IMR-90 (cell line): Measurements from ENCODE around the gene SEMG1. TPM values are rescaled to one million over a fixed set of nuclear protein-coding genes. Genes with fewer than 3 reads are reported as not detected.

ENCODE experiments used
- ATAC-seq: fragments of 200-7000 bp; cut with Tn5 transposase; 2 replicates; pipeline ENCODE4 v1.9.1; 2020; ENCODE audit warnings: low read depth, mild to moderate bottlenecking, moderate library complexity
- BruUV-seq: library from RNA; stranded (reverse); fragments of 400-500 nt; replicated peaks from 2 replicates; lab custom pipeline; 2021; lab: Mats Ljungman, UMichigan
- CTCF ChIA-PET: fragments of 300-600 bp; formaldehyde crosslinking; extraction: SDS; loops from one replicate; lab custom pipeline; 2021; ENCODE audit warnings: antibody characterized with exemption; lab: Yijun Ruan, JAX
- POLR2A ChIA-PET: fragments of 300-600 bp; sonication (Branson Sonifier 250); formaldehyde crosslinking; loops from one replicate; lab custom pipeline; 2022; ENCODE audit warnings: antibody characterized with exemption; ENCODE audit not compliant: unreplicated experiment; lab: Charles Lee
- DNase-seq: peaks from one replicate; pipeline ENCODE4 v3.0.0; 2013
- H2AFZ ChIP-seq: replicated peaks from 2 replicates; pipeline ENCODE3; 2013; ENCODE audit warnings: low read length, mild to moderate bottlenecking; ENCODE audit not compliant: poor library complexity
- H2AK5ac ChIP-seq: 2 replicates; pipeline ENCODE4 v1.6.1; 2013; ENCODE audit warnings: low read depth, low read length, inconsistent platforms
- H2AK9ac ChIP-seq: replicated peaks from 2 replicates; pipeline ENCODE3; 2013; ENCODE audit warnings: mild to moderate bottlenecking, low read depth, low read length, moderate library complexity; ENCODE audit not compliant: poor library complexity
- H2BK120ac ChIP-seq: 2 replicates; pipeline ENCODE4 v1.6.1; 2013; ENCODE audit warnings: low read depth, low read length, inconsistent platforms
- H2BK15ac ChIP-seq: 3 replicates; pipeline ENCODE4 v1.6.1; 2013; ENCODE audit warnings: low read depth, low read length, inconsistent platforms
- H2BK20ac ChIP-seq: 2 replicates; pipeline ENCODE4 v1.6.1; 2013; ENCODE audit warnings: low read depth, mild to moderate bottlenecking, inconsistent platforms, low read length, moderate library complexity
- H2BK5ac ChIP-seq: 2 replicates; pipeline ENCODE4 v1.6.1; 2013; ENCODE audit warnings: mild to moderate bottlenecking, low read depth, low read length, inconsistent platforms; ENCODE audit not compliant: poor library complexity, severe bottlenecking
- H3K14ac ChIP-seq: replicated peaks from 2 replicates; pipeline ENCODE4 v1.6.1; 2013; ENCODE audit warnings: low read depth, low read length, inconsistent platforms
- H3K18ac ChIP-seq: 2 replicates; pipeline ENCODE4 v1.6.1; 2013; ENCODE audit warnings: low read depth, low read length, control low read depth
- H3K23ac ChIP-seq: 2 replicates; pipeline ENCODE4 v1.6.1; 2013; ENCODE audit warnings: low read depth, low read length, inconsistent platforms
- H3K27ac ChIP-seq: 2 replicates; pipeline ENCODE4 v1.5.1; 2013; ENCODE audit warnings: mild to moderate bottlenecking, control low read depth, low read length; ENCODE audit not compliant: insufficient read depth
- H3K27me3 ChIP-seq: 2 replicates; pipeline ENCODE4 v1.6.1; 2013; ENCODE audit warnings: low read length; ENCODE audit not compliant: control insufficient read depth, insufficient read depth
- H3K36me3 ChIP-seq: 2 replicates; pipeline ENCODE4 v1.6.1; 2013; ENCODE audit warnings: low read length, mixed read lengths; ENCODE audit not compliant: control insufficient read depth, insufficient read depth
- H3K4ac ChIP-seq: 2 replicates; pipeline ENCODE4 v1.6.1; 2013; ENCODE audit warnings: low read depth, low read length, inconsistent platforms
- H3K4me1 ChIP-seq: 2 replicates; pipeline ENCODE4 v1.6.1; 2013; ENCODE audit warnings: low read length, mixed read lengths; ENCODE audit not compliant: control insufficient read depth, insufficient read depth
- H3K4me2 ChIP-seq: 2 replicates; pipeline ENCODE4 v1.6.1; 2013; ENCODE audit warnings: low read depth, mild to moderate bottlenecking, control low read depth, low read length, moderate library complexity
- H3K4me3 ChIP-seq: 2 replicates; pipeline ENCODE4 v1.5.1; 2013; ENCODE audit warnings: low read depth, mild to moderate bottlenecking, control low read depth, low read length, moderate library complexity; ENCODE audit not compliant: insufficient read depth
- H3K56ac ChIP-seq: 2 replicates; pipeline ENCODE4 v1.6.1; 2013; ENCODE audit warnings: low read length, inconsistent platforms; ENCODE audit not compliant: insufficient read depth; ENCODE audit errors: extremely low read depth
- H3K79me1 ChIP-seq, 2 experiments: 2 replicates each; pipeline ENCODE4 v1.6.1; 2013; ENCODE audit warnings: low read length in 2 of 2, inconsistent platforms in 1 of 2, low read depth in 1 of 2
- H3K9ac ChIP-seq: 2 replicates; pipeline ENCODE4 v1.6.1; 2013; ENCODE audit warnings: low read depth, low read length, control low read depth
- H3K9me1 ChIP-seq: 2 replicates; pipeline ENCODE4 v1.6.1; 2013; ENCODE audit warnings: low read length, inconsistent platforms; ENCODE audit not compliant: insufficient read depth
- H3K9me3 ChIP-seq: 2 replicates; pipeline ENCODE4 v1.6.1; 2013; ENCODE audit warnings: low read length; ENCODE audit not compliant: control insufficient read depth, insufficient read depth
- H4K20me1 ChIP-seq: 2 replicates; pipeline ENCODE4 v1.6.1; 2013; ENCODE audit warnings: low read length, inconsistent platforms; ENCODE audit not compliant: insufficient read depth
- H4K5ac ChIP-seq: 2 replicates; pipeline ENCODE4 v1.6.1; 2013; ENCODE audit warnings: mild to moderate bottlenecking, low read depth, low read length, control low read depth
- H4K8ac ChIP-seq, 2 experiments: 2 replicates each; pipeline ENCODE4 v1.6.1; 2013; ENCODE audit warnings: low read depth in 2 of 2, low read length in 2 of 2, control low read depth in 1 of 2, inconsistent platforms in 1 of 2
- H4K91ac ChIP-seq: 2 replicates; pipeline ENCODE4 v1.6.1; 2013; ENCODE audit warnings: low read depth, low read length, inconsistent platforms; ENCODE audit not compliant: insufficient read depth
- BHLHE40 ChIP-seq: fragments of 150-350 bp; IDR thresholded peaks from 2 replicates; pipeline ENCODE4 v1.6.1; 2016; ENCODE audit warnings: mild to moderate bottlenecking, low read depth, low read length
- CHD1 ChIP-seq: IDR thresholded peaks from 2 replicates; pipeline ENCODE4 v1.6.1; 2012; ENCODE audit warnings: low read depth, low read length, improper control_type of control experiment
- CTCF ChIP-seq: conservative IDR thresholded peaks from 2 replicates; pipeline ENCODE4 v1.5.1; 2012; ENCODE audit warnings: mild to moderate bottlenecking, low read depth, low read length, improper control_type of control experiment
- ELK1 ChIP-seq: fragments of 150-350 bp; IDR thresholded peaks from 2 replicates; pipeline ENCODE4 v1.6.1; 2016; ENCODE audit warnings: low read depth, mild to moderate bottlenecking, low read length, moderate library complexity, borderline replicate concordance
- MAZ ChIP-seq: IDR thresholded peaks from 2 replicates; pipeline ENCODE4 v1.6.1; 2012; ENCODE audit warnings: low read depth, mild to moderate bottlenecking, low read length, improper control_type of control experiment, moderate library complexity, borderline replicate concordance
- NFE2L2 ChIP-seq: fragments of 150-350 bp; IDR thresholded peaks from 2 replicates; pipeline ENCODE4 v1.6.1; 2016; ENCODE audit warnings: low read depth, mild to moderate bottlenecking, low read length
- RAD21 ChIP-seq: IDR thresholded peaks from 2 replicates; pipeline ENCODE4 v1.6.1; 2012; ENCODE audit warnings: low read length, improper control_type of control experiment
- SMC3 ChIP-seq: fragments of 150-350 bp; IDR thresholded peaks from 2 replicates; pipeline ENCODE4 v1.6.1; 2016; ENCODE audit warnings: low read depth, mild to moderate bottlenecking, antibody characterized with exemption, low read length, moderate library complexity
- WGBS, 2 experiments: methylation state at CpG; one replicate each; pipeline versions ENCODE4 v1.1.5 to v1.1.7; 2013; ENCODE audit warnings: missing lambda C conversion rate in 2 of 2; ENCODE audit not compliant: insufficient read length in 1 of 2; ENCODE audit errors: extremely low coverage in 2 of 2; 5-methylcytosine and 5-hydroxymethylcytosine counted together
- dilution Hi-C: fragments of 300-500 bp; cut with HindIII; formaldehyde crosslinking; loops from one replicate; pipeline ENCODE4 v1.14.3; 2018; ENCODE audit warnings: low sequenced_read_pairs; ENCODE audit not compliant: unreplicated experiment
- in situ Hi-C: fragments of 300-500 bp; cut with MboI; formaldehyde crosslinking; loops from 3 replicates; pipeline ENCODE4 v1.14.3; 2019; ENCODE audit warnings: low sequenced_read_pairs, inconsistent platforms, mixed read lengths
- intact Hi-C: fragments of 100-400 bp; cut with micrococcal nuclease; formaldehyde crosslinking; loops from 2 replicates; pipeline ENCODE4 v1.10.0; 2022
- polyA plus RNA-seq, 3 experiments: library from polyadenylated mRNA; depleted of rRNA; stranded (reverse); fragments of >200 nt; gene quantifications; 2 replicates each; pipeline ENCODE4 v1.2.3, GENCODE V29; 2012; ENCODE audit warnings: low replicate concordance in 1 of 3
- total RNA-seq: library from RNA; depleted of rRNA; stranded (reverse); fragments of >200 nt; gene quantifications from 2 replicates; pipeline ENCODE4 v1.2.3, GENCODE V29; 2012

The SEMG1 gene
- total and polyA plus RNA-seq, 2 of the 4 experiments (the other 2 are of a cell fraction) = not detected

GRCh38 chr20:45257711-45258110, 50.9 kb downstream of the SEMG1 start:
- H3K27me3 ChIP-seq = peaks cover 12% of the 10 kb centered on the region
- H3K4ac ChIP-seq = no peak overlapping the region
- no peak overlapping the region for H2BK5ac ChIP-seq
- WGBS, 2 experiments = 80% methylated on average over 3 of the region's 7 CpGs; no CpG with 5 or more reads in 1 of the 2 experiments
- H2AFZ ChIP-seq = no peak overlapping the region
- H3K79me1 ChIP-seq = no peaks in the 10 kb centered on the region
- no peak overlapping the region for H2BK15ac ChIP-seq
- no peak overlapping the region for H4K5ac ChIP-seq
- no peak overlapping the region for H3K27ac ChIP-seq
- intact Hi-C loops (no loop called here), dilution Hi-C loops (no loop called here), in situ Hi-C loops (no loop called here)
- POLR2A ChIA-PET = no interaction called here
- ATAC-seq = no peak
- H3K4me2 ChIP-seq = no peak overlapping the region
- no peak overlapping the region for H4K8ac ChIP-seq
- H2BK20ac ChIP-seq = no peak overlapping the region
- H4K20me1 ChIP-seq = no peaks in the 10 kb centered on the region
- no peaks in the 10 kb centered on the region for H3K9me1 ChIP-seq
- DNase-seq = no peak
- no peak overlapping the region for H2AK5ac ChIP-seq
- H3K56ac ChIP-seq = no peak overlapping the region
- no peak overlapping the region for H3K23ac ChIP-seq
- H4K91ac ChIP-seq = no peak overlapping the region
- no TSS peak for BruUV-seq
- TF ChIP-seq BHLHE40 (no peak), CHD1 (no peak), RAD21 (no peak), NFE2L2 (no peak), SMC3 (no peak), MAZ (no peak), CTCF (no peak), ELK1 (no peak)
- CTCF ChIA-PET = no interaction called here
- H3K14ac ChIP-seq = no peak overlapping the region
- H3K18ac ChIP-seq = no peak overlapping the region
- no peak overlapping the region for H3K4me3 ChIP-seq
- H3K4me1 ChIP-seq = no peaks in the 10 kb centered on the region
- no peaks in the 10 kb centered on the region for H3K36me3 ChIP-seq
- H3K9ac ChIP-seq = no peak overlapping the region
- no peak overlapping the region for H2AK9ac ChIP-seq
- H3K9me3 ChIP-seq = no peaks in the 10 kb centered on the region
- H2BK120ac ChIP-seq = no peak overlapping the region
